GM23338 (cell line): ENCODE data around the gene ZFP62. TPM values are rescaled to one million over a fixed set of nuclear protein-coding genes. Genes with fewer than 3 reads are reported as not detected.

Source experiments
- ATAC-seq: fragments of 200-7000 bp; cut with Tn5 transposase; 3 replicates; pipeline ENCODE4 v1.9.1; 2020
- DNase-seq: peaks from one replicate; pipeline ENCODE4 v3.0.0-alpha.2; 2015; ENCODE audit warnings: low spot score
- H2AFZ ChIP-seq: fragments of 200-600 bp; sonication (generic); 2 replicates; pipeline ENCODE4 v1.8.0; 2016; ENCODE audit warnings: antibody characterized with exemption, mild to moderate bottlenecking, moderate library complexity
- H3F3A ChIP-seq: fragments of 200-600 bp; sonication (generic); replicated peaks from 2 replicates; pipeline ENCODE4 v1.8.0; 2017; ENCODE audit warnings: antibody characterized with exemption, mixed run types, low read depth
- H3K27ac ChIP-seq: fragments of 200-600 bp; sonication (generic); 2 replicates; pipeline ENCODE4 v1.6.1; 2016; ENCODE audit warnings: low read depth
- H3K27me3 ChIP-seq: fragments of 200-600 bp; sonication (generic); 2 replicates; pipeline ENCODE4 v1.8.0; 2016; ENCODE audit warnings: mild to moderate bottlenecking, mixed run types, moderate library complexity; ENCODE audit not compliant: insufficient read depth
- H3K36me3 ChIP-seq: fragments of 200-600 bp; sonication (generic); 2 replicates; pipeline ENCODE4 v1.8.0; 2016; ENCODE audit warnings: mild to moderate bottlenecking; ENCODE audit not compliant: insufficient read depth
- H3K4me1 ChIP-seq: fragments of 200-600 bp; sonication (generic); 2 replicates; pipeline ENCODE4 v1.8.0; 2016; ENCODE audit warnings: mild to moderate bottlenecking, moderate library complexity; ENCODE audit not compliant: insufficient read depth
- H3K4me2 ChIP-seq: fragments of 200-600 bp; sonication (generic); 2 replicates; pipeline ENCODE4 v1.7.1; 2017; ENCODE audit warnings: mixed run types
- H3K4me3 ChIP-seq: fragments of 200-600 bp; sonication (generic); 2 replicates; pipeline ENCODE4 v1.6.1; 2016; ENCODE audit warnings: mixed run types
- H3K79me2 ChIP-seq: fragments of 200-600 bp; sonication (generic); replicated peaks from 2 replicates; pipeline ENCODE4 v1.8.0; 2017; ENCODE audit warnings: mild to moderate bottlenecking; ENCODE audit not compliant: insufficient read depth
- H3K9me2 ChIP-seq: fragments of 200-600 bp; sonication (generic); 2 replicates; pipeline ENCODE4 v1.8.0; 2017; ENCODE audit not compliant: insufficient read depth
- H4K20me1 ChIP-seq: fragments of 200-600 bp; sonication (generic); replicated peaks from 2 replicates; pipeline ENCODE4 v1.8.0; 2017; ENCODE audit warnings: mild to moderate bottlenecking; ENCODE audit not compliant: insufficient read depth
- H3K27ac Mint-ChIP-seq: 2 replicates; pipeline ENCODE4 v1.8.0; 2020; ENCODE audit warnings: inconsistent platforms, mild to moderate bottlenecking, moderate library complexity, mixed read lengths
- H3K27me3 Mint-ChIP-seq: 3 replicates; pipeline ENCODE4 v1.8.0; 2022; ENCODE audit warnings: low read depth, mild to moderate bottlenecking, moderate library complexity, mixed read lengths, inconsistent platforms; ENCODE audit not compliant: insufficient read depth, poor library complexity
- H3K36me3 Mint-ChIP-seq: 3 replicates; pipeline ENCODE4 v1.8.0; 2021; ENCODE audit warnings: low read depth, mild to moderate bottlenecking, inconsistent platforms, moderate library complexity, mixed read lengths
- H3K4me1 Mint-ChIP-seq: 3 replicates; pipeline ENCODE4 v1.8.0; 2020; ENCODE audit warnings: mild to moderate bottlenecking, inconsistent platforms, mixed read lengths
- H3K4me3 Mint-ChIP-seq: 3 replicates; pipeline ENCODE4 v1.8.0; 2021; ENCODE audit warnings: moderate library complexity, mild to moderate bottlenecking, inconsistent platforms, mixed read lengths
- H3K9me3 Mint-ChIP-seq: 3 replicates; pipeline ENCODE4 v1.8.0; 2020; ENCODE audit warnings: moderate library complexity, mild to moderate bottlenecking, inconsistent platforms, mixed read lengths
- CREB1 ChIP-seq: fragments of 250-450 bp; sonication (Bioruptor Pico); IDR thresholded peaks from 2 replicates; pipeline ENCODE4 v1.5.0; 2020; ENCODE audit warnings: low read depth, mild to moderate bottlenecking, moderate library complexity
- CTCF ChIP-seq, 2 experiments: fragments of 200-600 bp in 1 of 2; sonication (generic) in 1 of 2; conservative IDR thresholded peaks; 2 replicates each; pipeline versions ENCODE4 v1.5.1 to v1.6.1; 2016 to 2017; ENCODE audit warnings: antibody characterized with exemption in 2 of 2, low read depth in 2 of 2, mild to moderate bottlenecking in 2 of 2, moderate library complexity in 1 of 2
- EZH2 ChIP-seq: fragments of 200-600 bp; sonication (generic); IDR thresholded peaks from one replicate; pipeline ENCODE4 v1.8.0; 2017; ENCODE audit warnings: antibody characterized with exemption, mild to moderate bottlenecking, low read depth; ENCODE audit not compliant: unreplicated experiment
- REST ChIP-seq: IDR thresholded peaks from one replicate; pipeline ENCODE4 v1.6.1; 2018; ENCODE audit warnings: antibody characterized with exemption; ENCODE audit not compliant: unreplicated experiment
- STAT1 ChIP-seq: IDR thresholded peaks from one replicate; pipeline ENCODE4 v1.6.1; 2016; ENCODE audit warnings: antibody characterized with exemption; ENCODE audit not compliant: unreplicated experiment
- ZNF331 ChIP-seq: fragments of 250-450 bp; sonication (Bioruptor Pico); IDR thresholded peaks from 2 replicates; pipeline ENCODE4 v1.5.0; 2020; ENCODE audit warnings: low read depth, mild to moderate bottlenecking, moderate library complexity
- polyA plus RNA-seq: library from polyadenylated mRNA; unstranded; fragments of >200 nt; fragmentation: Nextera tagmentation; extraction: Ambion mirVana; gene quantifications from 2 replicates; pipeline ENCODE4 v1.2.1, GENCODE V29; 2016
- total RNA-seq: library from RNA; depleted of rRNA; stranded (reverse); fragments of >200 nt; shearing (Covaris generic); gene quantifications from 2 replicates; pipeline ENCODE4 v1.2.3, GENCODE V29; 2014

The ZFP62 gene
- total and polyA plus RNA-seq, 2 experiments from 2014 or later: 32.9 to 33.2 TPM

DNA sequence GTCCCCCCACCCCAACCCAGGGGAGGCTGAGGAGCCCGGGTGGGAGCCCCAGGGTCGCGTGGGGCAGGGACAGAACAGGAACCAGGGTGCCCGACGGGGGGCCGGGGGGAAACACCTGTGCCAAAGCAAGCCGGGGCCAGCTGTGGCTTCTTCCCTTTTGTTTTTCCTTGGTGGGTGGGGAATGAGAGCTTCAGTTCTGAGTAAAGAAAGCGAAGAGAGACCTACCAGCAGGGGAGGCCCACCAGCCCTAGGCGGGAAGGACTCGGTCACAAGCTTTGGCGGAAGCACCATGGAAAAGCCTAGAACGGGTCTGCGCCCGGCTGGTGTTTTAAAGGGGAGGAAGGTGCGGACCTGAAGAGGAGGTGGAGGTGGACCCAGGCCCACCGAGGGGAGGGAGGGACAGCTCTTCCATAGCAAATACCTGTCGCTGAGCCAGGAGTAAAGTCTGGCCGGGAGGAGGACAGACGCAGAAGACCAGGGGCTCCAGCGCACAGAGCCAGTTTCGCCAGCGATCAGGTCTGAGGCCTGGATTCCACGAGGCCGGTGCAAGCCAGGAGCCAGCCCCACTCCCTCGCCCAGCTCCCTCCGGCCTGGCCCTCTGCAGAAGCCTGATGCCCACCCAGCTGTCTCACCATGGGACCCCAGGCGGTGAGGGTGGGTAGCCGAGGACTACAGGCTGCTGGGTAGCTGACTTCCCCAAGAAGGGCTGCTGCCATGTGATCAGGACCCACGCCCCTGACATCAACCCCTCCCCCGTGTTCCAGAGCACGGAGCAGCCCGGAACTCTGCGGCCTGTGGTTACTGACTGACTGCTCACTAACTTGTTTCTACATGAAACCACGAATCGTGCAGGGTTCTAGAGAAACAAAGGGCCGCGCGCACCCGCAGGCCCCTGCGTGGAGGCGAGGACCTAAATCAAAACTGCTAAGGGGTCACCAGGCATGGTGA, 57.6 kb downstream of the ZFP62 start:
- H3K4me1 Mint-ChIP-seq: peaks cover 68% of the 10 kb centered on the region
- H4K20me1 ChIP-seq: peaks cover 28% of the 10 kb centered on the region
- H3K9me2 ChIP-seq: no peaks in the 10 kb centered on the region
- DNase-seq (peak; percentile 77), ATAC-seq (peak; percentile 61)
- H3K4me2 ChIP-seq: peak overlapping the region; percentile 90
- H3K9me3 Mint-ChIP-seq: no peaks in the 10 kb centered on the region
- peaks cover 33% of the 10 kb centered on the region for H3K4me1 ChIP-seq
- no peaks in the 10 kb centered on the region for H3K36me3 ChIP-seq
- peak; percentile 19 to 29; a peak in 1 of 4 replicates for TF ChIP-seq CTCF (conservative IDR thresholded peaks at IDR 0.05; ENCODE audit: low read depth in 2 of 2)
- no peak for TF ChIP-seq REST
- no peak for TF ChIP-seq EZH2
- no peak for TF ChIP-seq ZNF331 (CRISPR knock-in tag)
- no peak for TF ChIP-seq CREB1
- TF ChIP-seq STAT1: no peak
- H3F3A ChIP-seq: 0 out of 2 replicates have a peak, but pooled peaks cover 6% of the 10 kb centered on the region
- peaks cover 66% of the 10 kb centered on the region for H3K79me2 ChIP-seq
- peak overlapping the region; percentile 84 for H3K4me3 ChIP-seq
- H3K27ac Mint-ChIP-seq: peak overlapping the region; percentile 82; the same call in 1 of the 2 replicates
- peak overlapping the region; percentile 1; the same call in 1 of the 2 replicates for H2AFZ ChIP-seq
- no peaks in the 10 kb centered on the region for H3K27me3 ChIP-seq
- peaks cover 23% of the 10 kb centered on the region; the same call in 2 of the 3 replicates for H3K36me3 Mint-ChIP-seq
- peak overlapping the region; percentile 96 for H3K27ac ChIP-seq
- peaks cover 9% of the 10 kb centered on the region for H3K27me3 Mint-ChIP-seq
- peak overlapping the region; percentile 63 for H3K4me3 Mint-ChIP-seq
